TTC549 (cell line): ENCODE results near the gene CADPS.
"Not testable (repeated sequence)": the region's sequence is repeated elsewhere in the genome, so short reads cannot be mapped to it uniquely, and the experiment has no call there.

Source experiments
- FAIRE-seq: peaks from 2 replicates; lab custom pipeline; 2012; peaks lifted over from hg19 to GRCh38; lab: Jason Lieb, UNC

CADPS gene

DNA sequence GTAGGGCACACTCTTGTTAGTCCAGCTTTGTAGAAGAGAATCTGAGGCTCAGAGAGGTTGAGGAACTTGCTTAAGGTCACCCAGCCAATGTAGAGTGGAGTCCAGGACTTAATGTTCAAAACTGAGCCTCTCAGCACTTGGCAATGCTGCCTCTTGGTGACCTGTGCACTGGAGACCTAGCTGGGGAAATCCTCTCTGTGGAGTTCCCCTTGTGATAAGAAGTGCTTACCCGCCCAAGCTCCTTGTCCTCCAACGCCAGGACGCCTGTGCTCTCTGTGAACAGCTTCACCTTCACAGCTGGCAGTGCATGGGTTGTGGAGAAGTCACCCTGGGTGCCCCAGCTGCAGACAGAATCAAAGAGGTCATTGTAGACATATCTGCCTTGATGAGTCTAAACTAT, 282.8 kb downstream of the CADPS start:
- no peak for FAIRE-seq

DNA sequence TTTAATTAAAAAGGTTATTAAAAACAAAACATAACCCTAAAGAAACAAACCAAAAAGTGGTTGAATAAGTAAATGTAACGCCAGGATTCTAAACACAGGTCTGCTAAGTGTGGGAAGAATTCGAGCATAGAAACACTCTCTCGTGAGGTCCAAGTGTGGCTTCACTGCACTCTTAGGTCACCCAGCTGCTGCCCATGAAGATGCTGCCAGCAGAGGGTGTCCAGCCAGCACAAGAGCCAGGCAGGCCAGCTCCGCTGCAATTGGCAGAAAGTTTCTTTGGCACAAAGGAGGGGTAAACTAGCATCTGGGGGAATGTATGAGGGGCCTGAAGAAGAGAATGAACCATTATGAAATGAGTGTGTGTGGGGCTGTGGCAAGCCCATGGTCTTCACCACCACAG, 286.1 kb downstream of the CADPS start:
- FAIRE-seq = no peak

DNA sequence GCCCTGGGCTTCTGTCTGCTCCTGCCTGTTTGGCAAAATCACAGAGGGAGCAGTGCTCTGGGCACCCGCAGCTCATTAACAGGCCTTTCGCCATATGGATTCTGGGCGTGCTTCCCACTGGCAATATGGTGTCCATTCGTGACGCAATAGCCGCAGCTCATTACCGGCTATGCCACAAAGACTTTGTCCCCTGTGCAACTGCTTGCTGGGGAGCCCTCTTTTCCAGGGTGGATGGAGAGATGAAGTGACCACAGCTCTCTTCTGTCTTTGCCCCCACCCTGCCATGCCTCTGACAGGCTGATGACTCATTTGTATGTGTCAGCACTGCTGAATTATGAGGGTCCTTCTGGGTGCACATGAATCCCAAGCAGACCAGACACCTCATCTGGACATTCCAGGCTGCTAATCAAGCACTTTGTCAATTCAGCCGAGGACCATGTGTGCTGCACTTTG, 287.6 kb downstream of the CADPS start:
- FAIRE-seq = no peak

DNA sequence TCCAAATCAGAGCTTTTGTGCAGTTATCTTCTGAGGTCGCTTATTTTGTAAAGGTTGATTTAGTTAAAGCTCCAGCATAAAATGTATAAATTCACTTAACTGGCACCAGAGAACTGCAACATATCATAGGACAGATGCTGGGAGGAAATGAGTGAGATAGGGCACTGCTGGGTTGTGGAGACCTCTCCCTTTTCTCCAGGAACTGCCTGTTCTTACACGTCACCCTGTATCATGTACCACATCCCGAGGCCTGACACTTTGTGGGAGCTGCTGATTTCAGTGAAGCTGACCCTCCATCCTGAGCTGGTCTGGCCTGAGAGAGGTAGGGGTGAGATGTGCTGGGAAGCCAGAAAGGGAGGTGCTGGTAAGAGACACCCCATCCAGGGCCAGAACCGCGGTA, 288.0 kb downstream of the CADPS start:
- FAIRE-seq = no peak

DNA sequence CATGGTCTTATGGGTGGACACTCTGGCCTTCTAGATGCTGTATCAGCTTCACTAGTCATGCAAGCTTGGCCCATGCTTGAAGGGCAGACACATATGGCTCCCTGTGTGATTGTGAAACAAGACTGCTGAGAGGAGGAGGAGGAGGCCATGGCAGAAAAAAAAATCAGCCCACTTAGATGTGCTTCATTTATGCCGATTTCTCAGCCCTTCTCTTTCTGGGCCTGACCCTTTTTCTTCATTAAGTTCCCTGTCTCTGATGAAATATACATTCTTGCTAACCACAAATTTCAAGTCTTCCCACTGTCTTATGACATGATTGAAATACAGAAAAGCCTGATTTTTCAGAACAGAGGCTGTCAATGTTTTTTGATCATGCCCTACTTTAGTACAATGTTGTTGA, 288.9 kb downstream of the CADPS start:
- FAIRE-seq = no peak

DNA sequence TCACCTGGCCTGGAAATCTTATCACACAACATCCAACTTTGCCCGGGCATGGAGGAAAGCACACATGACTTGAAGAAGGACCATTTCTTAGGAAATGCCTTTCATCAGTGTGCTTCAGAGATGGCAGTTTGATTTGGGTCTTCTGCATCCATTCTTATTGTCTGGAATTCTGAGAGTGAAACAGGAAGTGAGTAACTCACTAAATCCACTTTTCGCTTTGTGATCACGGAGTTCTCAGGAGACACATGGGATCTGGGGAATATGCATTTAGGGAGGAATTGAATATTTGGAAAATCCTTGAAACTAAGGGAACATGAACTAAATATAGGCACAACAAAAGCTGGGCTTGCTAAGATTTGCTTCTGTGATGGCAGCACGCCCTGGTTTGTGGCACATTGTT, 289.4 kb downstream of the CADPS start:
- FAIRE-seq = no peak

DNA sequence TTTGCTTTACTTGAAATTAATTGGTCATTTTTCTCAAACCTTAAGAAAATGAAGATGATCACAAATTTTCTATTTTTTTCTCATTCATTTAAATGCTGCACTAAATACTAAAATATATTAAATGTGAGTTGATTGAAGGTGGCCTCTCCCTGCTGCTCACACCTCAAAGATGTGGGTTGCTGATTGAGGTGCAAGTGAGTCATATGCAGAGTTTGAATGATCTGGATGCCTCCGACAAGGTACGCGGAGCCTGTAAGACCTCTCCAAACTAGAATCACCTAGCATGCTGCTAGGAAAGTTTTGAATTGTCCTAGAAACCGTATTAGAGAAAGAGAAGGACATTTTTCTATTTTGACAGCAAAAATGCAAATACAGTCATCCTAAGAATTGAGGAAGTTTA, 290.6 kb downstream of the CADPS start:
- no peak for FAIRE-seq

DNA sequence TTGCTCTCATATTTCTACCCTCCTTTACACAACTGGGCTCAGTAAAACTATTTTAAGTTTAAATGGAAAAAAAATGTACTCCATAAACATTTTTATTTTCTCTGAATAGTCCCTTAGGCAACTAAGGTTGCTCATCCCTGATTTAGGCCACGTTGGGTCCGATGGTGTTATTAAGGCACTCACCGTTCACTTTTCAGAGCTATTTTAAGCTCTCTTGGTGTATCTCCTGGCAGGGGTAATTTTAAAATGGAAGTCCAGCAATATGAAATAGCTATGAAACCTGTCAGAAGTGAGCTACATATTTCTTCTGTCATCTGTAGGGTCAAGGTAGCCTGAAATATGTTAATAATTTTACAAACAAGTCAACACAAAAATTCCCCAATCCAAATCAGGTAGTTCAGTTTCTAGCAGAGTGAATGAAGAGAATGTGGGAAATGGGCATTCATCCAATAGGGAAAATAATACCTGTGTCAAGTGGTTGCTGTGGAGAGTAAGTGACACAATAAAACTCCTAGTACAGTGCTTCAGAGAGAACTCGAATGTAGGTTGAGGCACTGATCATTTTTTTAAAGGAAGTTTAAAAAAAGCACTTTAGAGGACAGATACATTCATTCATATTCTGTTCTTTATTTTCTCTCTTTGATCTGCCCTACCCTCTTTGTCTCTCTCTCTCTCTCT, 292.6 kb downstream of the CADPS start:
- no peak for FAIRE-seq

DNA sequence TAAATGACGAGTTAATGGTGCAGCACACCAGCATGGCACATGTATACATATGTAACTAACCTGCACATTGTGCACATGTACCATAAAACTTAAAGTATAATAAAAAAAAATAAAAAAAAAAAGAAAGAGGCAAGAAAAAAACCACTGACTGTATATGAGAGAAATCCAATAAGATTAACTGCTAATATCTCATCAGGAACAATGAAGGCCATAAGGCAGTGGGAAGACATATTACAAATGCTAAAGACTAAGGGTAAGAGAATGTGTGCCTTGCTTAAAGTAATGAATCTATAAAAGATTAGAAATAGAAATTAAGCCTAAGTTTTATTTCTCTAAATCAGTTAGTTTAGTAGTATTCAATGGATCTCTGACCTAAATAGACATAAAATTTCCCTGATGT, 294.7 kb downstream of the CADPS start:
- not testable (repeated sequence) for FAIRE-seq

DNA sequence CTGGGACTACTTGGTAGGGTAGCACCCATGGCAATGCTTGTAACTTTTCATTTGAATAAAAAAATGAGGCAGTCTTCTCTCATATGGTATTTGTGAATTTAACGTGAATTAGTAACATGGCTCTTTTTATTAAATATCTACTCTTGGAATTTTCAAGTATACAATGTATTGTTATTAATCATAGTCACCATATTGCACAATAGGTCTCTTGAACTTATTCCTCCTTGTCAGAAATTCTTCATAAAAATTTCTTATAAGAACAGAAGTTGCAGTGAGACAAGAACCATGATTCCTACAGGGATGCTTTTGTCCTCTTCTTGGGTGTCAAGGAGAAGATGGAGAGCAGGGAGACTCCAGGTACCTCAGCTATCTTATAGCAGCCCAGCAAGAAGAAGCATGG, 298.1 kb downstream of the CADPS start:
- no peak for FAIRE-seq

DNA sequence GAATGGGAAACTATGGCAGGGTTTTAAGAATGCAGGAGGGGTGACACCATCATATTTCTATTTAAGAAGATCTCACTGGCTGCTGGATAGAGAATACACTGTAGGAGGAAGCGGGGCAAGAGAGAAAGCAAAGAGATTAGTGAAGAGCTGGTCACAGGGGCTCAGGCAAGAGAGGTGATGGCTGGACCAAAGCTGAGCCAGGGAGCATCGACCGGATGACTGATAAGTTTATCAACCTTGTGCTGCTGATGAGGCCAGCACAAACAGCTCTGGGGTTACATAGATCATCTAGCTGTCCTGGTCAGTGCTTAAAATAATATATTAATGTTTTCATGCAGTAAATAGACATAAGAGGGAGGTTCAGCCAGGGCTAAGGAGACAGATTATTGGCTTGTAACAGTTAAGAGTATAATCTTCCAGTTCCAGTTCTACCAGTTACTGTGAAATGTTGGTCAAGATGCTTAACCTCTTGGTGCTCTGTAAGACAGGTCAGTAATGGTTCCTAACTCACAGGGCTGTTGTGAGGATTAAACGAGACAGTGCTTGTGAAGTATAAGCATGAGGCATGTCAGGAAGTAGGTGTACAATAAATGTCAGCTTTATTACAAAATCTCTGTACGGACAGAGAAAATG, 300.8 kb downstream of the CADPS start:
- no peak for FAIRE-seq

DNA sequence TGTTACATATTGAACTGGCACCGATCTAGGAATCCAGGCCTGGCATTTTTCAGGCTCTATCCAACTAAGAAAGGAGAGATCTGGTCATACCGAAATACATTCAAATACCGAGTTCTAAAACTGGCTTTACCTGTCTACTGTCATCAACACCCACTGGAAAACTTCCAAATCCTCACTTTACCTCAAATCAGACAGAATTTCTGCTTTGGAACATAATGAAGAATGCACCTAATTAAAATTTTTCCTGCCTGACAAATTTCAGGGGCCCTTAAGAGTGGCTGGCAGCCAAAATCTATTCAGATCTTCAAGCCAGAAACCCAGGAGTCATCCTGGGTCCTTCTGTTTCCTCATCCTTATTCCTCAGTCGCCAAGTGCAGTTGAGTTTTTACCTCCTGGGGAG, 303.3 kb downstream of the CADPS start:
- FAIRE-seq = no peak

DNA sequence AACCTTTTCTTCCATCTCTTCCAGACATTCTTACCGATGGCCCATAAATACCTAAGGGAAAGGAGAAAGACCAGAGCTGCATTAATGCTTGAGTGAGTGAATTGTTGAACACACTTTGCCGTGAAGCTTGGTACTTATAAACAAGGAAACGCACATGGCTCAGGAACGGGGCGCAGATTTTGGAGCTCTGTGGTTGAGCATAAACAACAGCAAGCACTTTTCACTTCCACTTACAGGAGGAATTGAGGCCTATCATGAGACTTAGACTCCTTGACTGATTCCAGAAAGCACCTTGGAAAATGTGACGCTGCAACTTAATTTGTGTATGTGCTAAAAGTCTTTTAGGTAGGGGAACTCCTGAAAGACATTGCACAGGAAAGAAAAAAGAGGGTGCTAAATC, 304.3 kb downstream of the CADPS start:
- no peak for FAIRE-seq

DNA sequence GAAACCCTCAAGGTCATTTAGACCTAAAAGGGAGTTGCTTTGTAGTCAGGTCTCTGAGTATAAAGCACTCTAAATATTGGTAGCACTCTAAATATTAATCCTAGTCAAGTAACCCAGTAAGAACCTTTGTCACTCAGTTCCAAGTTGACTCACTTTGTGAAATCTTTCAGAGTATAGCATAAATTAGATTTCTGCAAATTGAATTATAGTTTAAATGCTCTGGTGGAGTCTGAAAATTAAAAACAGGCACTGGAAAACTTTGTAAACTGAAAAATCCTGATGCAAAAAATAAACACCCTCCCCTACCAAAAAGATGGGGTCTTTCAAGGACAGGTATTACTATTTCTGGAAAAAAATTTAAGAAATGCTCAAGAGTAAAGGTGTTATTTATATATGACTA, 305.6 kb downstream of the CADPS start:
- no peak for FAIRE-seq

DNA sequence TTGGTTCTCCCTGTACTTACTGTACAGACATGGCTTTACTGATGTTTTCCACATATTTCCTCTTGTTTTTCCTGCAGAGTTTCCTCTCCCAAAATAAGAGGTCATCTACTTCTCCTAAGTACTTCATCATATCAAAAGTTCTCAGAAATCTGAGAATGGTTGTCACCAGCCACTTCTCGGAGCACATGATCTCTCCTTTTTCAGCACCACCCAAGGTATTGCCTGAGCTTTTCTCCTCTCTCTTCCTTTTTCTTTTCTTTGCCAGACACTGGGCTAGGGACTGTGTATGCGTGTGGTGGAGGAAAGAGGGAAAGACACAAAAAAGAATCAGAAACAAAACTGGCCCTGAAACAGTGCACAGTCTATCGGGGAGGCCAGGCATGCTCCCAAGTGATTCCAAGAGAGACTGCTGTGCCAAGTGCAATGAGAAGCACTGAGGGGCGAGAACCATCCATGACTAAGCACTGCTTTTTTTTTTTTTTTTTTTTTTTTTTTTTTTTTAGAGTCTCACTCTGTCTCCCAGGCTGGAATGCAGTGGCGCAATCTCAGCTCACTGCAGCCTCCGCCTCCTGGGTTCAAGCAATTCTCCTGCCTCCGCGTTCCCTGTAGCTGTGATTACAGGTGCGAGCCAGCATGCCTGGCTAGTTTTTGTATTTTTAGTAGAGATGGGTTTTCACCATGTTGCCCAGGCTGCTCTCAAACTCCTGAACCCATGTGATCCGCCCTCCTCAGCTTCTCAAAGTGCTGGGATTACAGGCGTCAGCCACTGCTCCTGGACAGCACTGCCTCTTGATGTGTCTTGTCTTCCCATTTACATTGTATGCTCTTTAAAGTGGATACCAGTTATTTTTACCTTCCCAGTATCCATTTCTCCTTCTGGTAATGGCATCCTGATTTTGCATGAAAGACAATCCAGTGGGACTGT, 307.9 kb downstream of the CADPS start:
- FAIRE-seq = no peak

DNA sequence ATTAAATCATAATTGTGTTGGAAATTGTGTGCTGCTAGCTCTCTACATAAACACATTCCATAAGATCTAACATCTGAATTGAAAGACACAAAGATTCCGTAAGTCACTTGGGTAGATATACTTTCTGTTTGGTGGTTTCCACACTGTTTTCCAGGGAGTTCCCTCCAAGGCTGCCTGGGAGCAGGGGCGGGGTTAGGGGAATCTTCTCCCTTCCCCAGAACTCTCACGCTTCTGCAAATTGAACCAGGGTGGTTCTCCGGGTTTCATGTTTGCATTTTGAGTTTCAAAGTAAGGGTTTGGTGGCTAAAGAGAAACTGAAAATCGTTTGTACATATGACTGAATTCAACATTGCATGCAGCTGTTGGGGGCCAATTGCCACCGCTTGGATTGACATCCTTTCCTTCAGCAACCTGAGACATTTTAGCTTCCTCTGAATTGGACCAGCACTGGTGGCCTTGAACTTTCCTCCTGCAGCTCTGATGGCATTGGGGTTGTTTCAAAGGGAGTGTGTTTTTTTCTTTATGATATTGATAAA, 309.1 kb downstream of the CADPS start:
- FAIRE-seq = no peak

DNA sequence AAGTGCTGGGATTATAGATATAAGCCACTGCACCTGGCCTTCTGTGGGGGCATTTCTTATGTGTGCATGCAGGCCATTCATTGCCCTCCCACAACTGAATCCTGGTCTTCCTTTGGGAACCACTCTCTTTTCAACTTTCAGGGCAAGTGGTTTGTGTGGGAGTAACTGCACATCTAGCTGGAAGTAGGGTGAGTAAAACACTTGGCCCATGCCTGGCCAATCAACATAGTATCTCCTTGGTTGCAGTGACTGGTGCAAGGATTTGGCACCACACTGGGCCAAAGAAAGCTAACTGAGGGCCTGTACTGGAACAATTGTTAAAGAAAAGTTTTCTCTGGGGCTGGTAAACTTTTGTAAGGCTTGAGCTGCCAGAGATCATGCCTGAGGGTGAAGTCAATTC, 312.6 kb downstream of the CADPS start:
- FAIRE-seq = no peak

DNA sequence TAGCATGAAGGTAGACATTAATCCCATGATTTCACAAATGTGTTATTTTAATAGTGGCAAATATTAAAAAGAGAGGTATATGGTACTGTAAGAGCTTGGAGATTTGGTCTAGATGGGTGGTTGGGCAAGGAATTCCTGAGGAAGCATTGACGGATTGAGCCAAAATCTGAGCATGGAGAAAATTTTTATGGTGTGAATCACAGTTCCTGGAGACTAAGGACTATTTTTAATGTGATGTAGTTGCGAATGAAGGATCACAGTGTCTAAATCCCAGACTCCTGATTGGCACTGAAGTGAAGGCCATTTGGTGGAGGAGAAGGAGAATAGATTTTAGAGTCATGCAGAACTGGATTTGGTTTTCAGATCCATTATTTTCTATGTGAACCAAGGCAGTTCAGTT, 313.2 kb downstream of the CADPS start:
- FAIRE-seq = no peak

DNA sequence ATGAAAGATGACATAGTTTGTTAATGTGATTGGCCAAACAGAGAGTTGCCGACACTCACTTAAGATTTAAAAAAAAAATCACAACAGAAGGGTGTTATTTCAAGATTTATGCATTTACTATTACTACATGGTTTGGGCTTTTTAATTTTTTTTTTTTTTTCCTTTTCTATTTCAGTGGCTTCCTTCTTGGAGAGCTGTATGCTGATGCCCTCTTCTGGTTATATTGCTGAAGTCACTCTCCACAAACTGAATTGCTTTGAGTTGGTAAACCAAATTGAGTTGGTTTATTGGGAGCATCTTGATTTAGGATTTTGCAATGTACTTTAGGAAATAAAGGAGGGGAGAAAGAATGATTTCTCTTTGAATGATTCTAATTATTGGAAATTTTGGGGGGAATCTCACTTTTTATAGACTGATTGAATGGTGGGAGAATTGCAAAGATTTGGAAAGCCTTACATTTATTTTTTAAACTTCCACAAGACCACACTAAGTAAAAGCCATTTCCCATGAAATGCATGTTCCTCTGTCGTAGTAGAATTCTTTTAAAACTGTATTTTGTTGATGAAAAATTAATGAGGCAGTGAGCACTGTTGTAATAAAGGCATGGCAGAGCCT, 315.3 kb downstream of the CADPS start:
- peak; percentile 22 for FAIRE-seq

DNA sequence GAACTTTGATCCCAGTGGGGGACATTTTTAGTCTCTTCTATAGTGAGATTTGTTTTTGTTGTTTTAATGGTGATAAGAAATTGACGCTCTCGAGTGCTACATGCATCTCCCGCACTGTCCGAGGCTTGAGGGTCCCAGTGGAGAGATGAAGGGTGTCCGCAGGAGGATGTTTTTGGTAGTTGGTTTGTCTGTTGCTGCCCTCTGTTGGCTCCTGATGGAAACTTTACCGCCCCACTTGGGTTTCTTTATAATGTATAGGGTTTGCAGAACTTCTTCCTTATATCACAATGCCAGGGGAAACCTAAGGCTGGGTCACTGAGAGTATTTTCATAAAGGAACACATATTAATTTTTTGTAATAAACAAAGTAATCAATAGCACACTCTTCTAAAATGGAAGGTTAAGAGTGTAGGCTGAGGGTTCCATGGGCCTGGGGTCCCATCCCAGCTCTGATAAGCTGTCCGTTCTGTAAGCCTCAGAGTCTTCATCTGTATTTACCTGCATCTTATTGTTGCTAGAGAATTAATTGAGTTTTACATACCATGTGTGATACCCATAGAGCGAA, 316.6 kb downstream of the CADPS start:
- no peak for FAIRE-seq

DNA sequence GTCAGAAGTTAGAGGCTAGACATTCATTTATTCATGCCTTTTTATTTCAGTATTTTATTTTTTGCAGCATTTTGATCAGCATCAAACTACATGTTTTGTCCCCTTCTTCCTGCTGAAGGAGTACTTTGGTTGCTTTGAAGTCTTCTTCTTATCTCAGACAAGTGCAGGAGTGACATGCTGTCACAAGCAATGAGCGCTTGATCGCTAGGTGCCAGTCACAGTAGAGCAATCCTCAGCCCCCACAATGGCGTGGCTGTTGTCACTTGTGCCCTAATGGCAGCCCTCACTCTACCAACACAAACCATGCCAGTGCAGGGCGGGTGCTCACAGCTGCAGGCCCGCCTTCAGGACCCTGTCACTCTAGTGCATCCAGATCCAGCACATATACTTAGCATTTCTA, 317.2 kb downstream of the CADPS start:
- no peak for FAIRE-seq

DNA sequence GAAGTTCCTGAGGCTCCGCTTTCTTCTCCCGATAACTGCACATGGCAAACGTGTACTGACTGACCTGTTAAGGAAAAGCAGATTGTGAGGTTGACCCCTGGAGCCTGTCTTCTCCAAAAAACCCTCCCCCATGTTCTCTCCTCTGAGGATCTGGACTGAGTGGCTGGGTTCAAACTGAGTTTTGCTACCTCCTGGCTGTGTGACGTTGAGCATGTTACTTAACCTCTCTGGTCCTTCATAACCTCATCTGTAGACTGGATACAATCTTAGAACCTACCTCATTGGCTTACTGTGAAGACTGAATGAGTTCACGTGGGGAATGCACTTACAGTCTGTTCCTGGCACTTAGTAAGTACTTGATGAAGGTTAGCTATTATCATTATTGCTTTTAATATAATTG, 317.8 kb downstream of the CADPS start:
- FAIRE-seq = no peak
